BLaER1 treated with 17β-estradiol and CSF1 and Interleukin-3, amounts not matched to agents 10 nM and 100 nM (cell line): Measurements from ENCODE around the gene SEMA6A.
"Not testable (repeated sequence)": the region's sequence is repeated elsewhere in the genome, so short reads cannot be mapped to it uniquely, and the experiment has no call there.

Source experiments
- H3K27ac ChIP-seq, 11 experiments: shearing (Covaris generic); formaldehyde crosslinking; 2 replicates each; pipeline ENCODE4 v1.8.1; 2022
- H3K27me3 ChIP-seq, 11 experiments: shearing (Covaris generic); formaldehyde crosslinking; 2 replicates each; pipeline ENCODE4 v1.8.1; 2022
- H3K36me3 ChIP-seq, 11 experiments: shearing (Covaris generic); formaldehyde crosslinking; 2 replicates each; pipeline ENCODE4 v1.8.1; 2022
- H3K4me1 ChIP-seq, 10 experiments: shearing (Covaris generic); formaldehyde crosslinking; 2 replicates each; pipeline ENCODE4 v1.8.1; 2022
- H3K4me2 ChIP-seq, 11 experiments: shearing (Covaris generic); formaldehyde crosslinking; 2 replicates each; pipeline ENCODE4 v1.8.1; 2022
- H3K4me3 ChIP-seq, 10 experiments: shearing (Covaris generic); formaldehyde crosslinking; 2 replicates each; pipeline ENCODE4 v1.8.1; 2022
- H3K9ac ChIP-seq, 11 experiments: shearing (Covaris generic); formaldehyde crosslinking; 2 replicates each; pipeline ENCODE4 v1.8.1; 2022
- H3K9me3 ChIP-seq, 11 experiments: shearing (Covaris generic); formaldehyde crosslinking; replicated peaks in 1 of 11; 2 replicates each; pipeline ENCODE4 v1.8.1; 2022
- H4K20me1 ChIP-seq, 11 experiments: shearing (Covaris generic); formaldehyde crosslinking; 2 replicates each; pipeline ENCODE4 v1.8.1; 2022
- Cebpa-rat ChIP-seq, 11 experiments: shearing (Covaris generic); IDR thresholded peaks; 2 replicates each; pipeline ENCODE4 v1.8.1; 2022

The SEMA6A gene

DNA sequence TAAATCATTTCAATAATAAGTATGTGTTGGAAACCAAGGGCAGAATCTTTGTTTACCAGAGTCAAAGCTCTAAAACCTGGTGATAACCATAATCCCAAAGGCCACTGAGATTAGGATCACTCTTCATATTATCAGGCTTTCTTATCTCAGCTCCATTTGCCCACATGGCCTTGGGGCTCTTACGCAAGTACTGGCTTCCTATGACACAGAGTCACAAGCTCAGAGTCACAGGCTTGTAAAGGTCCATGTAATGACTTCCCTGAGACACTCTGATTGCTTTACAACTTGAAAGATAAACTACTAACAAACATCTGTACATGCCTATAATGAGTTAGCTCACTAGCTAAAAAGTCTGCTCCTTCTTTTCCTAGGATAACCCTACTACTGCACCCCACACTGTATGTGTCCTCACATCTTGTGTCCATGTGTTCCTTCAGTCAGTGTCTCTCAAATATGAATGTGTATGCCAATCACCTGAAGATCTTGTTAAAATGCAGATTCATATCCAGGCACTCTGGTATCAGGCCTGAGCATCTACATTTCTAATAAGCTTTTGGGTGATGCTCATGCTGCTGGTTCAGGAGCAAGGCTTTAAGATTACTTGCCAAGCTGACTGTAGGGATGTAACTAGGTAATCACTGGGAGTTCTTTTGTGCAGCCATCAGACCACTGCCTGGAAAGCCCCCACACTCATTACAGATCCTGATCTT, 28.4 kb downstream of the SEMA6A start:
- H3K36me3 ChIP-seq = peaks cover 0 to 8% (median 0%) of the 10 kb centered on the region in 11 experiments; a peak in 2 of 22 replicates
- no peak overlapping the region for H3K27ac ChIP-seq
- no peak for TF ChIP-seq Cebpa-rat (IDR thresholded peaks at IDR 0.05)

DNA sequence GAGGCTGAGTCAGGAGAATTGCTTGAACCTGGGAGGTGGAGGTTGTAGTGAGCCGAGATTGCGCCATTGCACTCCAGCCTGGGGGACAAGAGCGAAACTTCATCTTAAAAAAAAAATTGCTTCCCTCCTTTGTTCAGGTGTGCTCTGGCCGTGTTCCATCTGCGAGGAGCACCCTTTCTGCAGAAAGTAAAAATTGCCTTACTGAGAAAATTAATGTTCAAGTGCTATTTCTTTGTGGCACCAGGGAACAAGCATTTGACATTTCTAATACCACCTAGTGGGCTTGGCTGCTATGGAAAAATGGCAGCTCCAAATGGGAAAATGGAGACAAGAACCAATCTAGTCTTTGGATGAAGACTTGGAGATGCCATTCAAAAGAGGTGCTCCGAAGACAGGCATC, 29.2 kb downstream of the SEMA6A start:
- Histone ChIP-seq H3K4me1 (peaks cover 0 to 22% (median 15%) of the 10 kb centered on the region in 10 experiments; a peak in 16 of 20 replicates), H3K9me3 (peaks cover 29 to 38% (median 32%) of the 10 kb centered on the region in 11 experiments)
- H3K27me3 ChIP-seq, H3K36me3 ChIP-seq, H4K20me1 ChIP-seq, H3K4me3 ChIP-seq, H3K27ac ChIP-seq, H3K4me2 ChIP-seq, H3K9ac ChIP-seq: not testable (repeated sequence)

More for the DNA sequence above, 28.4 kb downstream of the SEMA6A start:
- Histone ChIP-seq H3K9ac (no peak overlapping the region), H3K4me1 (peaks cover 0 to 22% (median 15%) of the 10 kb centered on the region in 10 experiments; a peak in 16 of 20 replicates), H3K4me2 (no peak overlapping the region), H3K9me3 (peaks cover 29 to 38% (median 32%) of the 10 kb centered on the region in 11 experiments), H3K4me3 (no peak overlapping the region; a peak in 1 of 20 replicates), H4K20me1 (no peaks in the 10 kb centered on the region), H3K27me3 (no peaks in the 10 kb centered on the region)

- peaks cover 29 to 38% (median 32%) of the 10 kb centered on the region in 11 experiments for H3K9me3 ChIP-seq
- no peak overlapping the region for H3K27ac ChIP-seq
- peaks cover 0 to 8% (median 0%) of the 10 kb centered on the region in 11 experiments; a peak in 2 of 22 replicates for H3K36me3 ChIP-seq
Observed at GRCh38 chr5:116544531-116545241, 29.9 kb downstream of the SEMA6A start.

DNA sequence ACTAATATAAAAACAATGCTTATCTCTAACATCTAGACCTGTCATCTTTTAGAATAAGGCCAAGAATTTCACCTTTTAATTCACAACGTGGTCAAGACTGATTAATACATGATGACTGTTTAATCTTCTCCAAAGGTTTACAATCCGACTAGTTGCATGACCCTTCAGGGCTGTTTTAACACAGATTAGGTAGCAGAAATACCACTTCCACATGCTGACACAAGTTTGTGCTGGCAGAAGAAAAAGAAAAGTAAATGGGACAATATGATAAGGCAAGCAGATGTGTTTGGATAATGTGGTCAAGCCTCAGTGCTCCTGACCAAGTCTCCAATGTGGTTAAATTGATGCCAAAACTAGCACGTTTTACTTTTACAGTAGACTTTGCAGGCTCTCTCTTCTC, 31.1 kb downstream of the SEMA6A start:
- Histone ChIP-seq H4K20me1 (no peaks in the 10 kb centered on the region), H3K4me1 (peaks cover 0 to 22% (median 15%) of the 10 kb centered on the region in 10 experiments; a peak in 16 of 20 replicates), H3K27ac (no peak overlapping the region), H3K9ac (no peak overlapping the region), H3K9me3 (peaks cover 29 to 38% (median 32%) of the 10 kb centered on the region in 11 experiments), H3K4me3 (no peak overlapping the region), H3K36me3 (peaks cover 0 to 8% (median 0%) of the 10 kb centered on the region in 11 experiments; a peak in 2 of 22 replicates), H3K4me2 (peak overlapping the region in 8 of 11 experiments; percentile 3 to 57 (median 44); a peak in 12 of 22 replicates), H3K27me3 (no peaks in the 10 kb centered on the region)
- no peak for TF ChIP-seq Cebpa-rat (IDR thresholded peaks at IDR 0.05)

More at GRCh38 chr5:116544531-116545241, 29.9 kb downstream of the SEMA6A start:
- peaks cover 0 to 22% (median 15%) of the 10 kb centered on the region in 10 experiments; a peak in 16 of 20 replicates for H3K4me1 ChIP-seq
- H3K9ac ChIP-seq = no peak overlapping the region
- no peaks in the 10 kb centered on the region for H3K27me3 ChIP-seq
- no peak for TF ChIP-seq Cebpa-rat (IDR thresholded peaks at IDR 0.05)
- H4K20me1 ChIP-seq = no peaks in the 10 kb centered on the region
- H3K4me2 ChIP-seq = peak overlapping the region in 5 of 11 experiments; percentile 39 to 57 (median 52); a peak in 6 of 22 replicates
- no peak overlapping the region for H3K4me3 ChIP-seq

DNA sequence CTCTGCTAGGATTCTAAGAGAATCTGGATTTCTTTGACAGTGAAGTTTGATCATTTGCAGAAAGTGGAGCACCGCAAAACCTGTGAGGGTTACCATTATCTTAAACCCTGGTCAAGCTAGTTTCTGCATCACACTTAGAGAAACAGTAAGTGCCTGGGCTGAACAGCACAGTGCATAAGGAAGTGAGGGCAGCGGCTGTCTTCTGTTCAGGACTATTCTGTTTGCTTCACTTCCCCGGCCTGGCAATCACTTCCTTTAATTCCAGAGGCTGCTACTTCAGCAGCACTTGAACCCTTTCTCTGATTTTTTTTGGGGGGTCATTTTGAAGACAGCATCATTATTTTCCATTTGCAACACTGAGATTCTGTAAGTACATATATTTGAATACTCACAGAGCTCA, 32.0 kb downstream of the SEMA6A start:
- H3K36me3 ChIP-seq = peaks cover 0 to 8% (median 0%) of the 10 kb centered on the region in 11 experiments; a peak in 2 of 22 replicates
- TF ChIP-seq Cebpa-rat (IDR thresholded peaks at IDR 0.05) = no peak
- H3K27me3 ChIP-seq = no peaks in the 10 kb centered on the region
- H3K27ac ChIP-seq = no peak overlapping the region
- H4K20me1 ChIP-seq = no peaks in the 10 kb centered on the region
- H3K9me3 ChIP-seq = peaks cover 29 to 35% (median 31%) of the 10 kb centered on the region in 11 experiments
- no peak overlapping the region for H3K4me3 ChIP-seq
- H3K9ac ChIP-seq = no peak overlapping the region
- H3K4me1 ChIP-seq = peaks cover 0 to 22% (median 15%) of the 10 kb centered on the region in 10 experiments; a peak in 16 of 20 replicates
- no peak overlapping the region; a peak in 3 of 22 replicates for H3K4me2 ChIP-seq

GRCh38 chr5:116539222-116539621, 35.4 kb downstream of the SEMA6A start:
- no peaks in the 10 kb centered on the region for H3K27me3 ChIP-seq
- peaks cover 0 to 3% (median 2%) of the 10 kb centered on the region in 11 experiments; a peak in 10 of 22 replicates for H3K9me3 ChIP-seq
- no peaks in the 10 kb centered on the region for H4K20me1 ChIP-seq
- no peak overlapping the region for H3K9ac ChIP-seq
- peaks cover 9 to 19% (median 13%) of the 10 kb centered on the region in 10 experiments for H3K4me1 ChIP-seq
- no peak overlapping the region for H3K4me3 ChIP-seq
- no peak for TF ChIP-seq Cebpa-rat (IDR thresholded peaks at IDR 0.05)
- no peak overlapping the region for H3K4me2 ChIP-seq
- no peaks in the 10 kb centered on the region for H3K36me3 ChIP-seq
- H3K27ac ChIP-seq = no peak overlapping the region

GRCh38 chr5:116536316-116537083, 38.1 kb downstream of the SEMA6A start:
- Histone ChIP-seq H3K36me3 (no peaks in the 10 kb centered on the region), H3K9me3 (no peaks in the 10 kb centered on the region), H3K4me2 (no peak overlapping the region), H3K9ac (no peak overlapping the region), H3K4me1 (peaks cover 0 to 15% (median 0%) of the 10 kb centered on the region in 10 experiments; a peak in 4 of 20 replicates), H4K20me1 (no peaks in the 10 kb centered on the region), H3K4me3 (no peak overlapping the region), H3K27me3 (no peaks in the 10 kb centered on the region), H3K27ac (no peak overlapping the region)
- no peak for TF ChIP-seq Cebpa-rat (IDR thresholded peaks at IDR 0.05)

DNA sequence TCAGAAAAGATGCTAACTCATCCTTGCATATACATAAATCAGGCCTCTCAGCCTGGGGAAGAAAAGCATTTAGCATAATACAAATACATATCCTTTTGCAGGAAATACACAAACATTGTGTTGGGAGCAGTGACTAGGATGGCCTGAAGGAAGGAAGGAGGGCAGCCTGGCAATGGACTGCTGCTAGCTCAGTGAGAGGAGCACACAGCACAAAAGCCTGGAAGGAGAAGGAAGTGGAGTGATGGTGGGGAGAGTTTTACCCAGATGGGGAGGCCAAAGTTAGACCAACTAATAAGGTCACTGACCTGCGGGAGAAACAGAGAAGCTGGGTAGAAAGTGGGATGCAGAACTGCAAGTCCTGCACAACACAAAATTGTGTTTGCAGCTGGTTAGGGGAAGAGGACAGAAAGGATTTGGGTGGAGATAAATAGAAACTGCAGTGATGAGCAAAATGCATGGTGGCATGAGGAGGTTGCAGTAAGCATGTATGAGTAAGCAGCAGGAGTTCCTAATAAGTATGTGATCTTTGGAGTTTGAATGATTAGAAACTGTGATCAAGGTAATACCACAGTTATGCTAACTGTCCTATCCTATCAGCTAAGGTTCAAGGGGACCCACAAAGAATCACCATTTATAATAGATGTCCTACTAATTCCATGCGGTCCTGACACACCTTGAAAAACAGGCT, 39.5 kb downstream of the SEMA6A start:
- Histone ChIP-seq H3K4me2 (peak overlapping the region in 2 of 11 experiments; percentile 33 to 34; a peak in 4 of 22 replicates), H3K9me3 (no peaks in the 10 kb centered on the region), H4K20me1 (no peaks in the 10 kb centered on the region), H3K36me3 (no peaks in the 10 kb centered on the region), H3K9ac (no peak overlapping the region), H3K4me1 (peaks cover 0 to 15% (median 0%) of the 10 kb centered on the region in 10 experiments; a peak in 4 of 20 replicates), H3K27ac (no peak overlapping the region), H3K4me3 (no peak overlapping the region), H3K27me3 (no peaks in the 10 kb centered on the region)
- no peak for TF ChIP-seq Cebpa-rat (IDR thresholded peaks at IDR 0.05)
